ENCODE data around the gene CHST2. TPM values are rescaled to one million over a fixed set of nuclear protein-coding genes. Genes with fewer than 3 reads are reported as not detected.

CHST2 gene
- polyA plus RNA-seq, 3 donors: 22.5 to 38.2 (median 26.6) TPM

Other genes starting within 250 kb of the CHST2 start
- 1 to 10 TPM; 6.5 to 7.7 (median 6.9) TPM for gene PCOLCE2, start 230.7 kb upstream of the CHST2 start, polyA plus RNA-seq (ENCODE audit: insufficient read length in 3 of 3)
- gene PAQR9, start 156.1 kb upstream of the CHST2 start, polyA plus RNA-seq (ENCODE audit: insufficient read length in 3 of 3): under 1 TPM; 0.44 to 0.88 (median 0.79) TPM
- gene U2SURP, start 118.2 kb upstream of the CHST2 start, polyA plus RNA-seq (ENCODE audit: insufficient read length in 3 of 3): 100 to 1,000 TPM; 136 to 185 (median 173) TPM